CD8-positive, alpha-beta memory T cell (primary cell): ENCODE measurements around the gene FAM168A. TPM values are rescaled to one million over a fixed set of nuclear protein-coding genes. Genes with fewer than 3 reads are reported as not detected.

ENCODE experiments used
- CTCF ChIA-PET: fragments of 350-600 bp; sonication (Branson Sonifier 250); formaldehyde crosslinking; loops from one replicate; lab custom pipeline; 2021; ENCODE audit warnings: antibody characterized with exemption; lab: Charles Lee
- POLR2A ChIA-PET: fragments of 350-600 bp; sonication (Branson Sonifier 250); formaldehyde crosslinking; loops from one replicate; lab custom pipeline; 2021; ENCODE audit warnings: antibody characterized with exemption; lab: Charles Lee
- DNase-seq, 5 donors: peaks; one replicate each; pipeline versions ENCODE4 v3.0.0 to v3.0.0-alpha.2; 2020 to 2022; ENCODE audit warnings: mixed read lengths in 1 of 5
- H3K27ac ChIP-seq: one replicate; pipeline ENCODE4 v1.7.0; 2013; ENCODE audit warnings: low read depth, mild to moderate bottlenecking, low read length, moderate library complexity
- H3K27me3 ChIP-seq: 2 replicates; pipeline ENCODE4 v1.7.0; 2013; ENCODE audit warnings: low read length, mild to moderate bottlenecking; ENCODE audit not compliant: insufficient read depth, poor library complexity, severe bottlenecking
- H3K36me3 ChIP-seq: 2 replicates; pipeline ENCODE4 v1.7.0; 2013; ENCODE audit warnings: mild to moderate bottlenecking, low read length, moderate library complexity; ENCODE audit not compliant: insufficient read depth
- H3K4me1 ChIP-seq: 2 replicates; pipeline ENCODE4 v1.7.0; 2013; ENCODE audit warnings: mild to moderate bottlenecking, low read length, moderate library complexity; ENCODE audit not compliant: insufficient read depth
- H3K4me3 ChIP-seq: 2 replicates; pipeline ENCODE4 v1.7.0; 2013; ENCODE audit warnings: mild to moderate bottlenecking, low read length
- H3K9me3 ChIP-seq: 2 replicates; pipeline ENCODE4 v1.7.0; 2013; ENCODE audit warnings: mild to moderate bottlenecking, low read length
- H3K27ac Mint-ChIP-seq, 8 donors: one replicate each; pipeline ENCODE4 v1.8.0; 2020 to 2021; ENCODE audit warnings: mixed read lengths in 8 of 8, mild to moderate bottlenecking in 6 of 8, inconsistent platforms in 3 of 8, moderate library complexity in 3 of 8
- H3K27me3 Mint-ChIP-seq, 2 donors: one replicate each; pipeline ENCODE4 v1.8.0; 2020 to 2021; ENCODE audit warnings: mixed read lengths in 2 of 2, mild to moderate bottlenecking in 1 of 2, moderate library complexity in 1 of 2
- H3K36me3 Mint-ChIP-seq, 3 donors: one replicate each; pipeline ENCODE4 v1.8.0; 2020 to 2021; ENCODE audit warnings: mixed read lengths in 3 of 3, inconsistent platforms in 1 of 3, mild to moderate bottlenecking in 1 of 3
- H3K4me1 Mint-ChIP-seq, 3 donors: one replicate each; pipeline ENCODE4 v1.8.0; 2020 to 2021; ENCODE audit warnings: mixed read lengths in 3 of 3, inconsistent platforms in 1 of 3, mild to moderate bottlenecking in 1 of 3
- H3K4me3 Mint-ChIP-seq, 7 donors: one replicate each; pipeline ENCODE4 v1.8.0; 2020 to 2021; ENCODE audit warnings: mixed read lengths in 7 of 7, mild to moderate bottlenecking in 6 of 7, moderate library complexity in 4 of 7, inconsistent platforms in 2 of 7
- H3K9me3 Mint-ChIP-seq, 5 donors: one replicate each; pipeline ENCODE4 v1.8.0; 2020 to 2022; ENCODE audit warnings: mixed read lengths in 5 of 5, mild to moderate bottlenecking in 3 of 5, moderate library complexity in 2 of 5, inconsistent platforms in 1 of 5
- polyA plus RNA-seq: library from polyadenylated mRNA; unstranded; fragments of 300-500 nt; fragmentation: Illumina TruSeq; gene quantifications from one replicate; pipeline ENCODE4 v1.2.3, GENCODE V29; 2021
- total RNA-seq, 2 experiments: library from RNA; stranded (reverse); gene quantifications; one replicate each; pipeline ENCODE4 v1.2.3, GENCODE V29; 2021

FAM168A gene
- total and polyA plus RNA-seq, 3 experiments from 2014 or later: 2.5 to 13.1 (median 11.7) TPM

DNA sequence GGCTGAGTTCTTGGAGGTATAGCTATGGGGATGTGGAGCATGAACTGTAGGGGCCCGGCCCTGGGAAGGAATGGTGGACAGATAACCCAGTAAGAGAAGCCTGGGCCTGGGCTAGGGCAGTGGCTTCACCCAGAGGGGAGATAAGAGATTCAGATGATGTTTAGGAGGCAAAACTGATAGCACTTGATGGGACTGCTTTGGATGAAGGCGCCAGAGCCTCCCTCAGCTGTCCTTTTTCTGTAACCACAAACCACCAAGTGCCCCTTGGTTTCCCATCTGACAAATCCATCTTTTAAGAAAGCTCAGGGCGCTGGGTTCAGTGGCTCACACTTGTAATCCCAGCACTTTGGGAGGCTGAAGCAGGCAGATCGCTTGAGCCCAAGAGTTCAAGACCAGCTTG, 198.3 kb downstream of the FAM168A start:
- H3K9me3 Mint-ChIP-seq: no peaks in the 10 kb centered on the region
- POLR2A ChIA-PET: interaction anchor here (0.6 kb wide), 1 partner anchor 96 kb away, joined by 3 read pairs; no protein-coding TSS in a partner anchor
- H3K4me3 ChIP-seq: no peak overlapping the region
- no peak for DNase-seq
- H3K4me1 ChIP-seq: no peaks in the 10 kb centered on the region
- H3K27ac Mint-ChIP-seq: peak overlapping the region in 4 of 8 donors; percentile 52 to 86 (median 76)
- H3K27me3 Mint-ChIP-seq: no peaks in the 10 kb centered on the region
- no peaks in the 10 kb centered on the region for H3K36me3 ChIP-seq
- CTCF ChIA-PET: interaction anchor here (0.7 to 9.1 kb wide), 4 partner anchors 26 to 64 kb away, joined by 3 to 190 read pairs (median 5); no protein-coding TSS in a partner anchor
- no peak overlapping the region for H3K27ac ChIP-seq
- H3K4me3 Mint-ChIP-seq: no peak overlapping the region
- no peaks in the 10 kb centered on the region for H3K27me3 ChIP-seq
- H3K4me1 Mint-ChIP-seq: no peaks in the 10 kb centered on the region
- H3K9me3 ChIP-seq: no peaks in the 10 kb centered on the region
- H3K36me3 Mint-ChIP-seq: peaks cover 0 to 23% (median 0%) of the 10 kb centered on the region in 3 donors

DNA sequence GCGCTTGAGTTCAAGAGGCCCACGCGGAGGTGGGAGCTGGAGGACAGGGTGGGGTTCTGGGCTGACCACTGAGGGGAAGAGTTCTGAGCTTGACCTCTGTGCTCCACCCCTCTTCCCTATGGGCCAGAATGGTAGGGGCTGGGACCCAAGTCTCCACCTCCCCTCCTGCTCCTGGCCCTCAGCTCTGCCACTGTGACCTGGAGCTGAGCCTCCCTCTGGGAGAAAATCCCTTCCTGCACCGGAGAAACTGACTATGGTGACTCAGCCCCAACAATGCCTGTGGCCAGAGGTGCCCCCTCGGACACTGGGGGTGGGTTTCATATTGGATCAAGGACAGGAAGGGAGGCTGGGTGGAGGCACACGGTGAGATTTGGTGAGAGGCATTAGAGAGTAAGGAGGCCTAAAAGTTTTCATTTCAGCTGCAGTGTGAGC, 198.7 kb downstream of the FAM168A start:
- no peaks in the 10 kb centered on the region for H3K9me3 Mint-ChIP-seq
- H3K27ac Mint-ChIP-seq: peak overlapping the region in 4 of 8 donors; percentile 70 to 86 (median 76)

DNA sequence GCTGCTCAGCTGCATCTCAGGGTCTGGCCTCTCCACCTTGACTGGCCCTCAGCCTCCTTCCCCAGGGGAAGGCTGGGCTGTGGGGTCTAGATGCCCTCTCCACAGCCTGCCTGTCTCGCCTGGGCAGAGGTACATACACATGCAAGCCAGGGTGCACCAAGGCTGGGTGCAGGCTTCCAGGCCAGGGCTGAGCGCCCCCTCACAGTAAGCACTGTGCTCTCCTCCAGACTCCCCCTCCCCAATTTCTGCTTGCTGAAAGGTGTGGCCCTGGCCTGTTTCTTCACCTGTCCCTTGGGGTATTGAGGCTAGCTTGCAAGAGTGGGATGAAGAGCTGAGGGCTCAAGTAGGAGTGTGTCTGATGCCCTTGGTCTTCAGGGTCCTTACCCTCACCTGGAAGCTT, 199.2 kb downstream of the FAM168A start:
- Histone ChIP-seq H3K4me1 (no peaks in the 10 kb centered on the region), H3K27me3 (no peaks in the 10 kb centered on the region), H3K27ac (no peak overlapping the region), H3K9me3 (no peaks in the 10 kb centered on the region), H3K4me3 (no peak overlapping the region), H3K36me3 (no peaks in the 10 kb centered on the region)
- CTCF ChIA-PET: interaction anchor here (0.7 to 9.1 kb wide), 4 partner anchors 27 to 63 kb away, joined by 3 to 190 read pairs (median 5); no protein-coding TSS in a partner anchor
- peaks cover 0 to 29% (median 0%) of the 10 kb centered on the region in 3 donors for H3K36me3 Mint-ChIP-seq
- peak overlapping the region in 3 of 8 donors; percentile 36 to 81 (median 75) for H3K27ac Mint-ChIP-seq
- POLR2A ChIA-PET: interaction anchor here (0.5 kb wide), 1 partner anchor 52 kb away, joined by 8 read pairs; no protein-coding TSS in a partner anchor
- no peaks in the 10 kb centered on the region for H3K4me1 Mint-ChIP-seq
- H3K4me3 Mint-ChIP-seq: no peak overlapping the region
- DNase-seq: no peak
- no peaks in the 10 kb centered on the region for H3K9me3 Mint-ChIP-seq
- no peaks in the 10 kb centered on the region for H3K27me3 Mint-ChIP-seq

More for the DNA sequence above, 198.7 kb downstream of the FAM168A start:
- H3K4me3 ChIP-seq: no peak overlapping the region
- H3K27ac ChIP-seq: no peak overlapping the region
- H3K4me3 Mint-ChIP-seq: peak overlapping the region in 1 of 7 donors; percentile 9
- no peaks in the 10 kb centered on the region for H3K27me3 Mint-ChIP-seq
- no peaks in the 10 kb centered on the region for H3K36me3 ChIP-seq
- H3K36me3 Mint-ChIP-seq: peaks cover 0 to 26% (median 0%) of the 10 kb centered on the region in 3 donors
- no peaks in the 10 kb centered on the region for H3K27me3 ChIP-seq
- H3K4me1 Mint-ChIP-seq: no peaks in the 10 kb centered on the region
- CTCF ChIA-PET: interaction anchor here (0.7 to 9.1 kb wide), 4 partner anchors 26 to 64 kb away, joined by 3 to 190 read pairs (median 5); no protein-coding TSS in a partner anchor
- no peaks in the 10 kb centered on the region for H3K4me1 ChIP-seq
- no peak for DNase-seq
- POLR2A ChIA-PET: interaction anchor here (0.5 kb wide), 1 partner anchor 52 kb away, joined by 8 read pairs; no protein-coding TSS in a partner anchor
- no peaks in the 10 kb centered on the region for H3K9me3 ChIP-seq

DNA sequence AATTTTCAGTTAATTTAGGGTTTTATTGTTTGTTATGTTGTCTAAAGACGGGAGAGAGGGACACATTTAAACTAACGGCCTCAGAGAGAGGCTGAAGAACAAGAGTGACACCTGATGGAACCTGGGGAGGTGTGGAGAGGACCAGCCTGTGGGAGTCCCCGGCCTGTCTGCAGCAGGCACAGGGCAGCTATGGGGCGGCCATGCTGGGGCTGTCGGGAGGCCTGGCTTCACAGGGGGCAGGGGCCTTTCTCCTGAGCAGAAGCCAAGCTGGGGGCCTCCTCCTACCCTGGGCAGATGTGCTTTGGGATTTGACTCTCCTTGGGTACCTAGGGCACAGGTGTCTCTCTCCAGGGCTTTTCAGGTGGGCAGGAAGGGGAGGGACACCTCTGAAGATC, 199.8 kb downstream of the FAM168A start:
- peaks cover 0 to 34% (median 0%) of the 10 kb centered on the region in 3 donors for H3K36me3 Mint-ChIP-seq
- Histone ChIP-seq H3K27me3 (no peaks in the 10 kb centered on the region), H3K27ac (no peak overlapping the region), H3K9me3 (no peaks in the 10 kb centered on the region), H3K4me1 (no peaks in the 10 kb centered on the region), H3K36me3 (no peaks in the 10 kb centered on the region), H3K4me3 (no peak overlapping the region)
- H3K4me1 Mint-ChIP-seq: no peaks in the 10 kb centered on the region
- peak overlapping the region in 4 of 8 donors; percentile 36 to 63 (median 50) for H3K27ac Mint-ChIP-seq
- H3K9me3 Mint-ChIP-seq: no peaks in the 10 kb centered on the region
- CTCF ChIA-PET: interaction anchor here (2.3 to 9.1 kb wide), 2 partner anchors 47 to 63 kb away, joined by 5 to 190 read pairs; no protein-coding TSS in a partner anchor
- peak overlapping the region in 2 of 7 donors; percentile 36 to 50 for H3K4me3 Mint-ChIP-seq
- POLR2A ChIA-PET: no interaction called here
- DNase-seq: no peak
- H3K27me3 Mint-ChIP-seq: no peaks in the 10 kb centered on the region

DNA sequence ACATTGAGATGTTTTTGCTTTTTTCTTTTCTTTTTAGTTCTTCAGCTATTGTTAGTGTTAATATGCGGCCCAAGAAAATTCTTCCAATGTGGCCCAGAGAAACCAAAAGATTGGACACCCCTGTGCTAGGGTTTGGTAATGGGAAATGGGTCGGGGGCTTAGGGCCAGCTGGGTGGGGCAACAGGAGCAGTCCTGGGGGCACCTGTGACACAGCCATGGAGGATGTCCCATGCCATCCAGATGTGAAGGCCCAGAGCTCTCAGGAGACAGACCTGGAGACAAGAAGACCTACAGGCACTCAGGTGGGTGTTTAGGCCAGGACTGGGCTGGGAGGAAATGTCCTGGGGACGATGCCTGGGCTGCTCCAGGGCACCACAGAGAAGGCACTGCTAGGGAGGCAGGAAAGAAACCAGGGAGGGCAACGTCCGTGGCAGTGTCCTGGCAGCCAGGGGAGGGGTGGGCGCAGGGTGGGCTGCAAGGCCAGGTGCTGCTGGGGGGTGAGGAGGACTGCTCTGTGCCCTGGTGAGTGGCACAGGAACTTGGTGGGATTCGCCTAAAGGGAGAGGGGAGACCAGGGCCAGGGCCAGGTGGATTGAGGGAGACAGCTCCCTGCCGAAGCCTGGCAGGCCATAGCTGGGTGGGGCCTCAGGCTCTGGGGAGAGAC, 200.3 kb downstream of the FAM168A start:
- no peaks in the 10 kb centered on the region for H3K9me3 Mint-ChIP-seq
- Histone ChIP-seq H3K27ac (no peak overlapping the region), H3K4me1 (no peaks in the 10 kb centered on the region), H3K27me3 (no peaks in the 10 kb centered on the region), H3K36me3 (no peaks in the 10 kb centered on the region), H3K9me3 (no peaks in the 10 kb centered on the region), H3K4me3 (no peak overlapping the region)
- H3K27ac Mint-ChIP-seq: peak overlapping the region in 4 of 8 donors; percentile 21 to 88 (median 50)
- CTCF ChIA-PET: interaction anchor here (1.6 to 9.1 kb wide), 2 partner anchors 24 to 47 kb away, joined by 3 to 190 read pairs; no protein-coding TSS in a partner anchor
- peaks cover 0 to 37% (median 0%) of the 10 kb centered on the region in 3 donors for H3K36me3 Mint-ChIP-seq
- POLR2A ChIA-PET: no interaction called here
- DNase-seq: no peak
- no peaks in the 10 kb centered on the region for H3K4me1 Mint-ChIP-seq
- peak overlapping the region in 1 of 7 donors; percentile 40 for H3K4me3 Mint-ChIP-seq
- no peaks in the 10 kb centered on the region for H3K27me3 Mint-ChIP-seq

DNA sequence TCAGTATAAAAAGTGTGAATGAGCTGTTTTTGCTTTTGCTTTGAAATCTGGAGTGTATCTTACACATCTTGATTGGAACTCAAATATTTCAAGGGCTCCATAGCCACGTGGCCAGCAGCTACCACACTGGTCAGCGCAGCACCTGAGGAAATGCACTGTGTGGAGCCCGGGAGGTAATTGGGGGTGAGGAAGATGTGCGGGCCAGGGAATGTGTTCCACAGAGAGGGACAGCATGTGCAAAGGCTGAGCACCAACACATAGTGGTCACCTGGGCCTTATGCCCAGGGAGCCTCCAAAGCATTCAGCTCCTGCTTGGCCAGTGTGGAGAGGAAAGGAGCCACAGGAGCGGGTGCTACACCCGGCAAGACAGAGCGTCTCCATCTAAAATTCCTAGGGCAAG, 200.9 kb downstream of the FAM168A start:
- no peaks in the 10 kb centered on the region for H3K27me3 Mint-ChIP-seq
- H3K4me1 Mint-ChIP-seq: no peaks in the 10 kb centered on the region
- peak overlapping the region in 1 of 8 donors; percentile 35 for H3K27ac Mint-ChIP-seq
- no peak overlapping the region for H3K27ac ChIP-seq
- no peaks in the 10 kb centered on the region for H3K9me3 Mint-ChIP-seq
- DNase-seq: no peak
- H3K4me3 Mint-ChIP-seq: no peak overlapping the region
- POLR2A ChIA-PET: no interaction called here
- no peaks in the 10 kb centered on the region for H3K4me1 ChIP-seq
- peaks cover 0 to 39% (median 0%) of the 10 kb centered on the region in 3 donors for H3K36me3 Mint-ChIP-seq
- no peaks in the 10 kb centered on the region for H3K9me3 ChIP-seq
- no peak overlapping the region for H3K4me3 ChIP-seq
- CTCF ChIA-PET: interaction anchor here (1.1 to 9.1 kb wide), 3 partner anchors 23 to 54 kb away, joined by 3 to 190 read pairs (median 3); no protein-coding TSS in a partner anchor
- H3K27me3 ChIP-seq: no peaks in the 10 kb centered on the region
- H3K36me3 ChIP-seq: no peaks in the 10 kb centered on the region

DNA sequence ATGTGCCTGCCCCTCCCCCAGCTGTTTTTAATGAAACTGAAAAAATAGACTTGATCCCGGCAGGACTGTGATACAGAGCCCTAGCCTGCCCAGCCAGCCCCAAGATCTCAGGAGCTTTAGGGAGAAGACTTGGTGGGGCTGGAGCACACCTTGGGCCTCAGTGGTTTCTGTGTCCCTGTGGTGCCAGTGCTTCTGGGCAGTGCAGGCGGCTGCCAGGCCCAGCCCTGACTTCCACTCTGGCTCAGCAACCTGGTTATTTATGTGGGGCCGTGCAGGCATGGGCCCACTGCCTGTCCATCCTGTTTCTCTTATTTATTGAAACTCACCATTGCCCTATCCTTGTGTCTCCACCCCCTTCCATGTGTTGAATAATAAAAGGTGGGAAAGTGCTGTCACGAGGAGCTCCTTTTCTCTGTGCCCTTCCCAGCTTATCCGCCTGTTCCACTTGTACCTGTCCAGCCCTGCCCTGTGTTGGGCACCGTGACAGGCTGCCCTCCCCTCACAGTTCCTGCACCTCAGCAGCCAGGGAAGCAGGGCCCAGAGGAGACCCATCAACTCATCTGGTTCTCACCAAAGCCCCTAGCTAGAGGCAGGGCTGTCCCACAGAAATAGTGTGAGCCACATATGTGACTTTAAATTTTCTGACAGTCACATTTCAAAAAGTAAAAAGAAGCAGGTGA, 201.5 kb downstream of the FAM168A start:
- no peak overlapping the region for H3K4me3 ChIP-seq
- H3K27ac ChIP-seq: no peak overlapping the region
- H3K27ac Mint-ChIP-seq: peak overlapping the region in 4 of 8 donors; percentile 17 to 38 (median 32)
- ChIA-PET CTCF (interaction anchor here (1.1 to 9.1 kb wide), 3 partner anchors 23 to 54 kb away, joined by 3 to 190 read pairs (median 3); no protein-coding TSS in a partner anchor), POLR2A (no interaction called here)
- no peaks in the 10 kb centered on the region for H3K4me1 ChIP-seq
- H3K36me3 Mint-ChIP-seq: peaks cover 0 to 41% (median 0%) of the 10 kb centered on the region in 3 donors
- H3K9me3 Mint-ChIP-seq: no peaks in the 10 kb centered on the region
- no peaks in the 10 kb centered on the region for H3K36me3 ChIP-seq
- no peak for DNase-seq
- H3K4me1 Mint-ChIP-seq: no peaks in the 10 kb centered on the region
- H3K9me3 ChIP-seq: no peaks in the 10 kb centered on the region
- H3K4me3 Mint-ChIP-seq: no peak overlapping the region
- H3K27me3 Mint-ChIP-seq: no peaks in the 10 kb centered on the region
- no peaks in the 10 kb centered on the region for H3K27me3 ChIP-seq
